IMR-90 (cell line): ENCODE measurements around the gene LMLN. TPM values are rescaled to one million over a fixed set of nuclear protein-coding genes. Genes with fewer than 3 reads are reported as not detected.

Experiments used
- ATAC-seq: fragments of 200-7000 bp; cut with Tn5 transposase; 2 replicates; pipeline ENCODE4 v1.9.1; 2020; ENCODE audit warnings: low read depth, mild to moderate bottlenecking, moderate library complexity
- BruUV-seq: library from RNA; stranded (reverse); fragments of 400-500 nt; replicated peaks from 2 replicates; lab custom pipeline; 2021; lab: Mats Ljungman, UMichigan
- CTCF ChIA-PET: fragments of 300-600 bp; formaldehyde crosslinking; extraction: SDS; loops from one replicate; lab custom pipeline; 2021; ENCODE audit warnings: antibody characterized with exemption; lab: Yijun Ruan, JAX
- POLR2A ChIA-PET: fragments of 300-600 bp; sonication (Branson Sonifier 250); formaldehyde crosslinking; loops from one replicate; lab custom pipeline; 2022; ENCODE audit warnings: antibody characterized with exemption; ENCODE audit not compliant: unreplicated experiment; lab: Charles Lee
- DNase-seq: peaks from one replicate; pipeline ENCODE4 v3.0.0; 2013
- H2AFZ ChIP-seq: replicated peaks from 2 replicates; pipeline ENCODE3; 2013; ENCODE audit warnings: low read length, mild to moderate bottlenecking; ENCODE audit not compliant: poor library complexity
- H2AK5ac ChIP-seq: 2 replicates; pipeline ENCODE4 v1.6.1; 2013; ENCODE audit warnings: low read depth, low read length, inconsistent platforms
- H2AK9ac ChIP-seq: replicated peaks from 2 replicates; pipeline ENCODE3; 2013; ENCODE audit warnings: mild to moderate bottlenecking, low read depth, low read length, moderate library complexity; ENCODE audit not compliant: poor library complexity
- H2BK120ac ChIP-seq: 2 replicates; pipeline ENCODE4 v1.6.1; 2013; ENCODE audit warnings: low read depth, low read length, inconsistent platforms
- H2BK15ac ChIP-seq: 3 replicates; pipeline ENCODE4 v1.6.1; 2013; ENCODE audit warnings: low read depth, low read length, inconsistent platforms
- H2BK20ac ChIP-seq: 2 replicates; pipeline ENCODE4 v1.6.1; 2013; ENCODE audit warnings: low read depth, mild to moderate bottlenecking, inconsistent platforms, low read length, moderate library complexity
- H2BK5ac ChIP-seq: 2 replicates; pipeline ENCODE4 v1.6.1; 2013; ENCODE audit warnings: mild to moderate bottlenecking, low read depth, low read length, inconsistent platforms; ENCODE audit not compliant: poor library complexity, severe bottlenecking
- H3K14ac ChIP-seq: replicated peaks from 2 replicates; pipeline ENCODE4 v1.6.1; 2013; ENCODE audit warnings: low read depth, low read length, inconsistent platforms
- H3K18ac ChIP-seq: 2 replicates; pipeline ENCODE4 v1.6.1; 2013; ENCODE audit warnings: low read depth, low read length, control low read depth
- H3K23ac ChIP-seq: 2 replicates; pipeline ENCODE4 v1.6.1; 2013; ENCODE audit warnings: low read depth, low read length, inconsistent platforms
- H3K27ac ChIP-seq: 2 replicates; pipeline ENCODE4 v1.5.1; 2013; ENCODE audit warnings: mild to moderate bottlenecking, control low read depth, low read length; ENCODE audit not compliant: insufficient read depth
- H3K27me3 ChIP-seq: 2 replicates; pipeline ENCODE4 v1.6.1; 2013; ENCODE audit warnings: low read length; ENCODE audit not compliant: control insufficient read depth, insufficient read depth
- H3K36me3 ChIP-seq: 2 replicates; pipeline ENCODE4 v1.6.1; 2013; ENCODE audit warnings: low read length, mixed read lengths; ENCODE audit not compliant: control insufficient read depth, insufficient read depth
- H3K4ac ChIP-seq: 2 replicates; pipeline ENCODE4 v1.6.1; 2013; ENCODE audit warnings: low read depth, low read length, inconsistent platforms
- H3K4me1 ChIP-seq: 2 replicates; pipeline ENCODE4 v1.6.1; 2013; ENCODE audit warnings: low read length, mixed read lengths; ENCODE audit not compliant: control insufficient read depth, insufficient read depth
- H3K4me2 ChIP-seq: 2 replicates; pipeline ENCODE4 v1.6.1; 2013; ENCODE audit warnings: low read depth, mild to moderate bottlenecking, control low read depth, low read length, moderate library complexity
- H3K4me3 ChIP-seq: 2 replicates; pipeline ENCODE4 v1.5.1; 2013; ENCODE audit warnings: low read depth, mild to moderate bottlenecking, control low read depth, low read length, moderate library complexity; ENCODE audit not compliant: insufficient read depth
- H3K56ac ChIP-seq: 2 replicates; pipeline ENCODE4 v1.6.1; 2013; ENCODE audit warnings: low read length, inconsistent platforms; ENCODE audit not compliant: insufficient read depth; ENCODE audit errors: extremely low read depth
- H3K79me1 ChIP-seq, 2 experiments: 2 replicates each; pipeline ENCODE4 v1.6.1; 2013; ENCODE audit warnings: low read length in 2 of 2, inconsistent platforms in 1 of 2, low read depth in 1 of 2
- H3K9ac ChIP-seq: 2 replicates; pipeline ENCODE4 v1.6.1; 2013; ENCODE audit warnings: low read depth, low read length, control low read depth
- H3K9me1 ChIP-seq: 2 replicates; pipeline ENCODE4 v1.6.1; 2013; ENCODE audit warnings: low read length, inconsistent platforms; ENCODE audit not compliant: insufficient read depth
- H3K9me3 ChIP-seq: 2 replicates; pipeline ENCODE4 v1.6.1; 2013; ENCODE audit warnings: low read length; ENCODE audit not compliant: control insufficient read depth, insufficient read depth
- H4K20me1 ChIP-seq: 2 replicates; pipeline ENCODE4 v1.6.1; 2013; ENCODE audit warnings: low read length, inconsistent platforms; ENCODE audit not compliant: insufficient read depth
- H4K5ac ChIP-seq: 2 replicates; pipeline ENCODE4 v1.6.1; 2013; ENCODE audit warnings: mild to moderate bottlenecking, low read depth, low read length, control low read depth
- H4K8ac ChIP-seq, 2 experiments: 2 replicates each; pipeline ENCODE4 v1.6.1; 2013; ENCODE audit warnings: low read depth in 2 of 2, low read length in 2 of 2, control low read depth in 1 of 2, inconsistent platforms in 1 of 2
- H4K91ac ChIP-seq: 2 replicates; pipeline ENCODE4 v1.6.1; 2013; ENCODE audit warnings: low read depth, low read length, inconsistent platforms; ENCODE audit not compliant: insufficient read depth
- CEBPB ChIP-seq: IDR thresholded peaks from 2 replicates; pipeline ENCODE4 v1.6.1; 2012; ENCODE audit warnings: low read depth, low read length, improper control_type of control experiment
- CHD1 ChIP-seq: IDR thresholded peaks from 2 replicates; pipeline ENCODE4 v1.6.1; 2012; ENCODE audit warnings: low read depth, low read length, improper control_type of control experiment
- MXI1 ChIP-seq: IDR thresholded peaks from 2 replicates; pipeline ENCODE4 v1.6.1; 2012; ENCODE audit warnings: low read depth, mild to moderate bottlenecking, low read length, moderate library complexity, borderline replicate concordance
- POLR2A ChIP-seq: IDR thresholded peaks from 2 replicates; pipeline ENCODE4 v1.6.1; 2012; ENCODE audit warnings: mild to moderate bottlenecking, low read depth, low read length
- SMC3 ChIP-seq: fragments of 150-350 bp; IDR thresholded peaks from 2 replicates; pipeline ENCODE4 v1.6.1; 2016; ENCODE audit warnings: low read depth, mild to moderate bottlenecking, antibody characterized with exemption, low read length, moderate library complexity
- WGBS, 2 experiments: methylation state at CpG; one replicate each; pipeline versions ENCODE4 v1.1.5 to v1.1.7; 2013; ENCODE audit warnings: missing lambda C conversion rate in 2 of 2; ENCODE audit not compliant: insufficient read length in 1 of 2; ENCODE audit errors: extremely low coverage in 2 of 2; 5-methylcytosine and 5-hydroxymethylcytosine counted together
- dilution Hi-C: fragments of 300-500 bp; cut with HindIII; formaldehyde crosslinking; loops from one replicate; pipeline ENCODE4 v1.14.3; 2018; ENCODE audit warnings: low sequenced_read_pairs; ENCODE audit not compliant: unreplicated experiment
- in situ Hi-C: fragments of 300-500 bp; cut with MboI; formaldehyde crosslinking; loops from 3 replicates; pipeline ENCODE4 v1.14.3; 2019; ENCODE audit warnings: low sequenced_read_pairs, inconsistent platforms, mixed read lengths
- intact Hi-C: fragments of 100-400 bp; cut with micrococcal nuclease; formaldehyde crosslinking; loops from 2 replicates; pipeline ENCODE4 v1.10.0; 2022
- polyA plus RNA-seq, 3 experiments: library from polyadenylated mRNA; depleted of rRNA; stranded (reverse); fragments of >200 nt; gene quantifications; 2 replicates each; pipeline ENCODE4 v1.2.3, GENCODE V29; 2012; ENCODE audit warnings: low replicate concordance in 1 of 3
- total RNA-seq: library from RNA; depleted of rRNA; stranded (reverse); fragments of >200 nt; gene quantifications from 2 replicates; pipeline ENCODE4 v1.2.3, GENCODE V29; 2012
- TF ChIP-seq, protein P1 (sequence below): fragments of 150-350 bp; IDR thresholded peaks from 2 replicates; pipeline ENCODE4 v1.6.1; 2016; ENCODE audit warnings: low read depth, mild to moderate bottlenecking, low read length, moderate library complexity, borderline replicate concordance

The LMLN gene
- total and polyA plus RNA-seq, 2 of the 4 experiments (the other 2 are of a cell fraction): 3.3 to 3.9 TPM

DNA sequence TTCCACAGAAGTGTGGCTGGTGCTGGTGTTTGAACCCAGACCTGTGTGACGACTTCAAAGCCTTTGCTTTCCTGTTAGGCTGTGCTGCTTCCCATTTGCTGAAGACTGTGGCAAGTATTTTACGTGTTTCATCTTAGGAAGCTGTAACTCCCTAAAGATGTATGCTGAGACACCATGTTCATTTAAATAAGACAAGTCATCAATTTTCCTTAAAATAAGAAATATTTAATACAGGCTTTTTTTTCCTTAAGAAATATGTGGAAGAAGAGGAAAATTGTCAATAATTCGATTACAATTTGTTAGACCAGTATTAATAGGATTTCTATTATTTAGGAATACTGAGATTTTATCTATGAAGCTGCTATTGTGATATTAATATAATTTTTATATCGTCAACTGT, 58.4 kb downstream of the LMLN start:
- Histone ChIP-seq H3K4me1 (no peaks in the 10 kb centered on the region), H3K36me3 (no peaks in the 10 kb centered on the region), H2AFZ (no peak overlapping the region), H2AK5ac (no peak overlapping the region), H2BK20ac (no peak overlapping the region), H3K23ac (no peak overlapping the region), H4K20me1 (no peaks in the 10 kb centered on the region), H4K5ac (no peak overlapping the region), H2BK5ac (no peak overlapping the region), H2BK120ac (no peak overlapping the region), H3K9me1 (no peaks in the 10 kb centered on the region), H4K8ac (no peak overlapping the region), H3K9me3 (no peaks in the 10 kb centered on the region), H4K91ac (no peak overlapping the region), H3K79me1 (no peaks in the 10 kb centered on the region), H3K18ac (no peak overlapping the region), H3K14ac (no peak overlapping the region), H2BK15ac (no peak overlapping the region), H3K56ac (no peak overlapping the region), H3K4me2 (no peak overlapping the region), H2AK9ac (no peak overlapping the region), H3K9ac (no peak overlapping the region), H3K27ac (no peak overlapping the region), H3K4ac (no peak overlapping the region), H3K27me3 (no peaks in the 10 kb centered on the region), H3K4me3 (no peak overlapping the region)
- ATAC-seq (no peak), DNase-seq (no peak)
- dilution Hi-C loops (no loop called here), in situ Hi-C loops (no loop called here), intact Hi-C loops (no loop called here)
- TF ChIP-seq CEBPB (no peak), CHD1 (no peak), POLR2A (no peak), SMC3 (no peak), MXI1 (no peak)
- TF ChIP-seq, protein P1, sequence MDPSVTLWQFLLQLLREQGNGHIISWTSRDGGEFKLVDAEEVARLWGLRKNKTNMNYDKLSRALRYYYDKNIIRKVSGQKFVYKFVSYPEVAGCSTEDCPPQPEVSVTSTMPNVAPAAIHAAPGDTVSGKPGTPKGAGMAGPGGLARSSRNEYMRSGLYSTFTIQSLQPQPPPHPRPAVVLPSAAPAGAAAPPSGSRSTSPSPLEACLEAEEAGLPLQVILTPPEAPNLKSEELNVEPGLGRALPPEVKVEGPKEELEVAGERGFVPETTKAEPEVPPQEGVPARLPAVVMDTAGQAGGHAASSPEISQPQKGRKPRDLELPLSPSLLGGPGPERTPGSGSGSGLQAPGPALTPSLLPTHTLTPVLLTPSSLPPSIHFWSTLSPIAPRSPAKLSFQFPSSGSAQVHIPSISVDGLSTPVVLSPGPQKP: no peak
- BruUV-seq: no TSS peak
- ChIA-PET CTCF (interaction anchor here (1.3 kb wide), 1 partner anchor 11 kb away, joined by 4 read pairs; no protein-coding TSS in a partner anchor), POLR2A (no interaction called here)
- no CpG with 5 or more reads among the region's 4 CpGs for WGBS, 2 experiments
